HEK293T (cell line): ENCODE results near the gene TRA2A.

Experiments
- FOXM1 ChIP-seq: fragments of 450-650 bp; IDR thresholded peaks from 2 replicates; pipeline ENCODE4 v1.6.1; 2017; ENCODE audit warnings: mild to moderate bottlenecking, borderline replicate concordance
- LEF1 ChIP-seq: fragments of 450-650 bp; IDR thresholded peaks from 2 replicates; pipeline ENCODE4 v1.6.1; 2017; ENCODE audit warnings: mild to moderate bottlenecking, borderline replicate concordance
- SP1 ChIP-seq: fragments of 450-650 bp; IDR thresholded peaks from 2 replicates; pipeline ENCODE4 v1.6.1; 2017

GRCh38 chr7:23472556-23472955, 59.2 kb downstream of the TRA2A start:
- TF ChIP-seq SP1 (no peak), LEF1 (no peak), FOXM1 (no peak)
